Neural cell (in vitro differentiated cells): ENCODE results near the gene DIS3L2.

Source experiments
- CTCF ChIP-seq: fragments of 450-650 bp; IDR thresholded peaks from 2 replicates; pipeline ENCODE4 v1.5.1; 2014; ENCODE audit warnings: antibody characterized with exemption, mild to moderate bottlenecking, moderate library complexity; ENCODE audit not compliant: poor library complexity, severe bottlenecking
- POLR2AphosphoS5 ChIP-seq: IDR thresholded peaks from 2 replicates; pipeline ENCODE4 v1.6.1; 2012
- RAD21 ChIP-seq: fragments of 450-650 bp; conservative IDR thresholded peaks from 2 replicates; pipeline ENCODE4 v1.6.1; 2014; ENCODE audit warnings: antibody characterized with exemption, mild to moderate bottlenecking, moderate library complexity

- TF ChIP-seq CTCF (no peak), RAD21 (no peak), POLR2AphosphoS5 (no peak)
Measured at GRCh38 chr2:232268636-232269165, 307.2 kb downstream of the DIS3L2 start.
